ENCODE measurements around the gene NUDT6. TPM values are rescaled to one million over a fixed set of nuclear protein-coding genes. Genes with fewer than 3 reads are reported as not detected.
A peak's percentile ranks its signal among the peaks of the same experiment; 100 is the strongest.

The NUDT6 gene
- total RNA-seq, 1 donor from 2014 or later: 3.9 TPM

GRCh38 chr4:122861172-122861943 lies 61.0 kb downstream of the NUDT6 start:
- no peak overlapping the region for H3K4me3 ChIP-seq (ENCODE audit: low read depth, low read length)
- TF ChIP-seq, protein P1, sequence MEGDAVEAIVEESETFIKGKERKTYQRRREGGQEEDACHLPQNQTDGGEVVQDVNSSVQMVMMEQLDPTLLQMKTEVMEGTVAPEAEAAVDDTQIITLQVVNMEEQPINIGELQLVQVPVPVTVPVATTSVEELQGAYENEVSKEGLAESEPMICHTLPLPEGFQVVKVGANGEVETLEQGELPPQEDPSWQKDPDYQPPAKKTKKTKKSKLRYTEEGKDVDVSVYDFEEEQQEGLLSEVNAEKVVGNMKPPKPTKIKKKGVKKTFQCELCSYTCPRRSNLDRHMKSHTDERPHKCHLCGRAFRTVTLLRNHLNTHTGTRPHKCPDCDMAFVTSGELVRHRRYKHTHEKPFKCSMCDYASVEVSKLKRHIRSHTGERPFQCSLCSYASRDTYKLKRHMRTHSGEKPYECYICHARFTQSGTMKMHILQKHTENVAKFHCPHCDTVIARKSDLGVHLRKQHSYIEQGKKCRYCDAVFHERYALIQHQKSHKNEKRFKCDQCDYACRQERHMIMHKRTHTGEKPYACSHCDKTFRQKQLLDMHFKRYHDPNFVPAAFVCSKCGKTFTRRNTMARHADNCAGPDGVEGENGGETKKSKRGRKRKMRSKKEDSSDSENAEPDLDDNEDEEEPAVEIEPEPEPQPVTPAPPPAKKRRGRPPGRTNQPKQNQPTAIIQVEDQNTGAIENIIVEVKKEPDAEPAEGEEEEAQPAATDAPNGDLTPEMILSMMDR (IDR thresholded peaks at IDR 0.05; ENCODE audit: insufficient read depth, low read length, severe bottlenecking): no peak
- H3K27me3 ChIP-seq (ENCODE audit: control insufficient read depth, insufficient read depth, low read length): no peaks in the 10 kb centered on the region
- FAIRE-seq (no peak), DNase-seq (ENCODE audit: low read depth) (no peak)
- H3K36me3 ChIP-seq (ENCODE audit: control insufficient read depth, insufficient read depth, low read length): no peaks in the 10 kb centered on the region

- FAIRE-seq (no peak), DNase-seq (ENCODE audit: low read depth) (no peak)
- Histone ChIP-seq H3K4me3 (ENCODE audit: low read depth, low read length) (no peak overlapping the region), H3K27me3 (ENCODE audit: control insufficient read depth, insufficient read depth, low read length) (no peaks in the 10 kb centered on the region), H3K36me3 (ENCODE audit: control insufficient read depth, insufficient read depth, low read length) (no peaks in the 10 kb centered on the region)
- TF ChIP-seq, protein P1 (IDR thresholded peaks at IDR 0.05; ENCODE audit: insufficient read depth, low read length, severe bottlenecking): no peak
Measured at GRCh38 chr4:122858705-122859104, 63.7 kb downstream of the NUDT6 start.

- TF ChIP-seq, protein P1 (IDR thresholded peaks at IDR 0.05; ENCODE audit: insufficient read depth, low read length, severe bottlenecking): no peak
- H3K36me3 ChIP-seq (ENCODE audit: control insufficient read depth, insufficient read depth, low read length): no peaks in the 10 kb centered on the region
- H3K4me3 ChIP-seq (ENCODE audit: low read depth, low read length): no peak overlapping the region
- no peak for FAIRE-seq
- no peak for DNase-seq (ENCODE audit: low read depth)
- no peaks in the 10 kb centered on the region for H3K27me3 ChIP-seq (ENCODE audit: control insufficient read depth, insufficient read depth, low read length)
Measured at GRCh38 chr4:122857160-122857559, 65.2 kb downstream of the NUDT6 start.

DNA sequence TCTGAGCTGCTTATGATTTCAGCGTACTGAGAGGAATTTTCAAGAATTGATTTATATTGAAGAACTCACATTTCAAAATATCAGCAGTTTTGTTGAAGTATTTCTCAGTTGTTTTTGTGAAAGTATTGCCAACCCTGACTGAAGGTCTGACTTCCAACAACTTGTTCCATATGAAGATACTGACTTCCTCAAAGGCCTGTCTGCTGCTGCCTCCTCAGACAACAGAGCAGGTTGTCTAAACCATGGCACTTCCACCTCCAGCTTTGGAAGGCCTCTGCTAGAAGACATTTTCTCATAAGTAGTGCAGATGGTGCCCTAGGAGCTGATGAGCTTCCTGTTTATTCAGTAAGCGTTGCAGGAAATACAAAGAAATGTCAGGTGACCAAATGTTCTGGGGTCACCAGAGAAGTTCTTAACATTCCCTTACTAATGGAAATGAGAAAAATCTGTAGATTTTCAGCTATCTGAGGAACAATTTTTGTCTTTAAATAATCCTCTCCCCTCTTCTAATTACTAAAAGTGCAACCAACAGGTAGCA lies 67.0 kb downstream of the NUDT6 start:
- TF ChIP-seq, protein P1 (IDR thresholded peaks at IDR 0.05; ENCODE audit: insufficient read depth, low read length, severe bottlenecking): no peak
- DNase-seq (ENCODE audit: low read depth) (no peak), FAIRE-seq (no peak)

DNA sequence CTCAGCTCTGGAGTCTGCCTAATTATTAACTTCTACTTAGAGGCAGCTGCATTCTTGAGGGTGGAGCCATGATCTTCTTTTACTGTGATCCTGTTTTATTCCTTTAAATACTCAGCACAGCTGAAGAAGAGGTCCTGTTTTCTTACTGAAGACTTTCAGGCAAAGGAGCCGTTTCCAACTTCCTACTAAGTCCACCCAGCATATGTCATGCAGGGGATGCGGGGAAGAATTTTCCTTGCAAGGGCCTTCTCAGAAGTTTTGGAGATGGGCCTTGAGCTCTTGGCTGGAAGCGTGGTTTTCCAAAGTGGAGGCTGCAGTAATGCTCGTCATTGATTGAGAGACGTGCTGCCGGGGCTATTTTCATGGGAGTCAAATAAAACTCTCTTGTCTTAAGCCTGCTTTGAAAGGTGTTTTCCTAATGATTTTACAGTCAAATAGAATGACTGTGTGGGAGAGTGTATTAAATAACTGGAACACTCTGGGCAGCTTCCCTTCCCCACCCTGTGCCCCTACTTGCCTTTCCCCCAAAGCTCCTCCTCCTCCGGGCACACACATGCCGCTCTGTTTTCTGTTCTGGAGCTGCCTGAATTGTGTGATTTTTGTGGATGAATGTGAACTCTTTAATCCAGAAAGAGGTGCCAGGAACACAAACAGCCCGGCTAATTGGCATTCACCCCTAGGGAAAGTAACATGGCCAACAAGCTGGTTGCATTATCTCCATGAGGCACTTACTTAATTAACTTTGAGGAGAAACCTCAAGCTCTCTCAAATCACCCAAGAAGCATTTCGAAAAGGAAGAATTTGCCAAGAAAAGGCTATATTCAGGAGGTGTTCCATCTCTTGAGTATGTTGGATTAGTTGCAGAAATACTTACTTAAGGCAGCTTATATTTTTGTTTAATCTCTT lies 67.7 kb downstream of the NUDT6 start:
- TF ChIP-seq, protein P1 (IDR thresholded peaks at IDR 0.05; ENCODE audit: insufficient read depth, low read length, severe bottlenecking): no peak
- Histone ChIP-seq H3K27me3 (ENCODE audit: control insufficient read depth, insufficient read depth, low read length) (no peaks in the 10 kb centered on the region), H3K36me3 (ENCODE audit: control insufficient read depth, insufficient read depth, low read length) (no peaks in the 10 kb centered on the region), H3K4me3 (ENCODE audit: low read depth, low read length) (no peak overlapping the region)
- peak; percentile 11 for DNase-seq (ENCODE audit: low read depth)
- FAIRE-seq: no peak

More for the DNA sequence above, 67.0 kb downstream of the NUDT6 start:
- Histone ChIP-seq H3K36me3 (ENCODE audit: control insufficient read depth, insufficient read depth, low read length) (no peaks in the 10 kb centered on the region), H3K4me3 (ENCODE audit: low read depth, low read length) (no peak overlapping the region), H3K27me3 (ENCODE audit: control insufficient read depth, insufficient read depth, low read length) (no peaks in the 10 kb centered on the region)

All from bronchial epithelial cell (primary cell).